ENCODE results near the gene GGCT. TPM values are rescaled to one million over a fixed set of nuclear protein-coding genes. Genes with fewer than 3 reads are reported as not detected.
A peak's percentile ranks its signal among the peaks of the same experiment; 100 is the strongest.
"Not testable (repeated sequence)": the region's sequence is repeated elsewhere in the genome, so short reads cannot be mapped to it uniquely, and the experiment has no call there.

Gene GGCT
- total RNA-seq, 1 donor from 2014 or later: 18.9 TPM

- Histone ChIP-seq H3K27me3 (ENCODE audit: low read depth) (no peaks in the 10 kb centered on the region), H3K36me3 (no peaks in the 10 kb centered on the region), H3K9me3 (replicated peaks) (no peaks in the 10 kb centered on the region), H3K27ac (replicated peaks) (peak overlapping the region; percentile 64), H3K4me3 (no peak overlapping the region), H3K4me1 (peaks cover 38% of the 10 kb centered on the region)
- intact Hi-C loops (cut with micrococcal nuclease): no loop called here
- DNase-seq: peak; percentile 41
- TF ChIP-seq CTCF (IDR thresholded peaks at IDR 0.05; ENCODE audit: borderline replicate concordance): peak; percentile 92
Observed at GRCh38 chr7:30548845-30549244, 44.2 kb upstream of the GGCT start.

DNA sequence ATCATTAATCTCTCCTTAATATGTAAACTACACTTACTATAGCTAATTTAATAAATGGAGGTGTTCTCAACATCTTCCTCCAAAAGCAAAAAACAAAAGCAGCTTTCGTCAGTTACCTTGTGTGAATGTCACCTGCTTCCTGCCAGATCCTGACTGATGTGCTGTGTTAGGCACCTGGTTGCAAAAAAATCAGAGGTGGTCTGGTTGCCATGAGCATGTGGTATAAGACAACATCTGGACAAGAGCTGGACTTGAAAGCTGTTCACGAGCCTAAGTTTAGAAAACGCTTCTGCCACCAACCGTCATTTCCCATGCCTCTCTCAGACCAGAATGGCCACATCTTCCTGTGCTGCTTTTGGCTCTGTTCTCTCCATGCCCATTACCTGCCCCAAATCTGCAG, 42.0 kb upstream of the GGCT start:
- no peaks in the 10 kb centered on the region for H3K9me3 ChIP-seq (replicated peaks)
- no peak for TF ChIP-seq CTCF (IDR thresholded peaks at IDR 0.05; ENCODE audit: borderline replicate concordance)
- peaks cover 38% of the 10 kb centered on the region for H3K4me1 ChIP-seq
- H3K4me3 ChIP-seq: no peak overlapping the region
- H3K27me3 ChIP-seq (ENCODE audit: low read depth): no peaks in the 10 kb centered on the region
- no peak for DNase-seq
- no peaks in the 10 kb centered on the region for H3K36me3 ChIP-seq
- intact Hi-C loops (cut with micrococcal nuclease): no loop called here
- H3K27ac ChIP-seq (replicated peaks): no peak overlapping the region

DNA sequence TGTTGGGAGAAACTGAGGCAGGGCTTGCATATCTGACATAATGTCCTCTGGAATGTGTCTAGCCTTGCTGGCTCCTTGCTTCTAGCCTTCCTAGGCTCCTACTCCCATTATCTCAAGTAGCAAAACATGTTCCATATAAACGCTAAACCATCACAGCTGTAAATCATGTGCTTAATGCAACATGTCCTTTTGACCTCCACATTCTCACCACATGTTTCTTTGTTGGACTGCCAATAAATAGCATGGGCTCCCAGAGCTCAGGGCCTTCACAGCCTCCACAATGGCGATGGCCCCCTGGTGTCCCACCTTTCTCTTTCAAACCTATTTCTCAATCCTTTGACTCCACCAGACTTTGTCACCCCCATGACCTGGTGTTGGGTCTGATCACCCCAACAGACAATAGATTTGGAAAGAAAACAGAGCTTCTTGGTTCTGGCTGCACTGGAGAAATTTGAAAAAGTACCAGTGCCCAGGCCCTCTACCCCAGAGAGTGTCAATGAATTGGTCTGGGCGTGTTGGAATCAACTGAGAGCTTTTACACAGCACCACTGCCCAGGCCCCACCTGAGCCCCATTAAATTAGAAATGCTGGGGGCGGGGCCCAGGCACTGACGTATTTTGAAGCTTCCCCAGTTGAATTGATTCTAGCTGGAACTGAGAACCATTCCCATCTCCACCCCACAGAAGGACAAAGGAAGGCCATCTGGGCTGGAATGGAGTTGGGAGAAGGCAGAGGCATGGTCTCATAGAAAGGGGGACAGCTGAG, 41.3 kb upstream of the GGCT start:
- TF ChIP-seq CTCF (IDR thresholded peaks at IDR 0.05; ENCODE audit: borderline replicate concordance): no peak
- Histone ChIP-seq H3K9me3 (replicated peaks) (no peaks in the 10 kb centered on the region), H3K36me3 (no peaks in the 10 kb centered on the region), H3K27me3 (ENCODE audit: low read depth) (no peaks in the 10 kb centered on the region), H3K4me1 (peaks cover 32% of the 10 kb centered on the region), H3K4me3 (no peak overlapping the region), H3K27ac (replicated peaks) (no peak overlapping the region)
- DNase-seq: no peak
- intact Hi-C loops (cut with micrococcal nuclease): no loop called here

DNA sequence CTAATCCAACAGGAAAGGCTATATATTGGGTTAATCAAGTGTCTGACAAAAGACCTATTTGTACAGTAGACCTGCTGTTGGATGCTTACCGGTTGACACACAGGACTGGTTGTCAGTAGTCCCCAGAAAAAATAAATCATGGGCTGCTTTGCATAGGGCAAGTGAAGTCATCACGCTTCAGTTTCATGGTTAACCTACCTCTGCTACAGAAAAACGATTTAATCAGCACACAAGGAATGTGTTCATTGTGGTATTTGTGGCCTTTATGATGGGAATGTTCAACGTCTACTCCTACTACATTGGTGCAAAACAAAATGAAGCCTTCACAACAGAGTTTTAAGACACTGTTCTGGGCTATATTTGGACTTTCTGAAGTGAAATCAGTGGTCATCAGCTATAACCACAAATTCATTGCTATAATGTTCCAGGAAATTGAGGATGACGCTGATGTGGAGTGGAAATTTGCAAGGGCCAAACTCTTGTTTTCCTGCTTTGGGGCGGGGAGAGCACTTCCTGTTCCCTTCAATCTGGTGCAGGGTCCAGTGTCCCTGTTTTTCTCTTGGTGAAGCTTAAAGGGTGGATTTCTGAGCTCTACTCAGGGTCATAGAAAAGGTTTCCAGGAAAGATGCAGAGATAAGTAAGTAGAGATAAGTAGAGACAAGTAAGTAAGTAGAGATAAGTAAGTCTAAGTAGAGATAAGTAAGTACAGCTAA, 39.3 kb upstream of the GGCT start:
- Histone ChIP-seq H3K36me3 (no peaks in the 10 kb centered on the region), H3K4me3 (no peak overlapping the region), H3K27me3 (ENCODE audit: low read depth) (no peaks in the 10 kb centered on the region), H3K9me3 (replicated peaks) (no peaks in the 10 kb centered on the region), H3K27ac (replicated peaks) (peak overlapping the region; percentile 48), H3K4me1 (peaks cover 12% of the 10 kb centered on the region)
- TF ChIP-seq CTCF (IDR thresholded peaks at IDR 0.05; ENCODE audit: borderline replicate concordance): no peak
- intact Hi-C loops (cut with micrococcal nuclease): no loop called here
- DNase-seq: no peak

DNA sequence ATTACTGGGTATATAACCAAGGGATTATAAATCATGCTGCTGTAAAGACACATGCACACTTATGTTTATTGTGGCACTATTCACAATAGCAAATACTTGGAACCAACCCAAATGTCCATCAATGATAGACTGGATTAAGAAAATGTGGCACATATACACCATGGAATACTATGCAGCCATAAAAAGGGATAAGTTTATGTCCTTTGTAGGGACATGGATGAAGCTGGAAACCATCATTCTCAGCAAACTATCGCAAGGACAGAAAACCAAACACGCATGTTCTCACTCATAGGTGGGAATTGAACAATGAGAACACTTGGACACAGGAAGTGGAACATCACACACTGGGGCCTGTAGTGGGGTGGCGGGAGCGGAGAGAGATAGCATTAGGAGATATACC, 38.5 kb upstream of the GGCT start:
- intact Hi-C loops (cut with micrococcal nuclease); DNase-seq; H3K9me3 ChIP-seq (replicated peaks); H3K4me1 ChIP-seq; H3K36me3 ChIP-seq; H3K27me3 ChIP-seq (ENCODE audit: low read depth); H3K4me3 ChIP-seq; H3K27ac ChIP-seq (replicated peaks): not testable (repeated sequence)

GRCh38 chr7:30533886-30534285, 29.3 kb upstream of the GGCT start:
- intact Hi-C loops (cut with micrococcal nuclease): no loop called here
- Histone ChIP-seq H3K27me3 (ENCODE audit: low read depth) (no peaks in the 10 kb centered on the region), H3K27ac (replicated peaks) (no peak overlapping the region), H3K36me3 (peaks cover 13% of the 10 kb centered on the region), H3K9me3 (replicated peaks) (no peaks in the 10 kb centered on the region), H3K4me3 (no peak overlapping the region), H3K4me1 (peaks cover 8% of the 10 kb centered on the region)
- peak; percentile 32 for DNase-seq
- TF ChIP-seq CTCF (IDR thresholded peaks at IDR 0.05; ENCODE audit: borderline replicate concordance): no peak
